Adrenal gland (tissue), 5 donors: Measurements from ENCODE around the gene RAB29.

Experiments
- CTCF ChIP-seq, 6 experiments: fragments of 450-650 bp in 4 of 6; fragments of 200-600 bp in 2 of 6; sonication (generic) in 1 of 6; IDR thresholded peaks; 1 replicate in 5 of 6; 2 replicates in 1 of 6; pipeline versions ENCODE4 v1.5.1 to v1.8.0; 2016 to 2021; ENCODE audit warnings: antibody characterized with exemption in 6 of 6, mild to moderate bottlenecking in 2 of 6, moderate library complexity in 1 of 6
- POLR2A ChIP-seq, 2 donors: fragments of 450-650 bp; IDR thresholded peaks; one replicate each; pipeline ENCODE4 v1.6.1; 2017; ENCODE audit warnings: antibody characterized with exemption in 2 of 2, mild to moderate bottlenecking in 2 of 2, moderate library complexity in 1 of 2
- donor health status: DM: no; HTN: no; CAD: no.

- no peak for TF ChIP-seq CTCF (IDR thresholded peaks at IDR 0.05)
- TF ChIP-seq POLR2A (IDR thresholded peaks at IDR 0.05): no peak
Measured at GRCh38 chr1:205770618-205771017, 4.7 kb downstream of the RAB29 start.
